GM12878 (cell line): ENCODE measurements around the gene SLC35G1.

Source experiments
- EZH2 ChIP-seq: IDR thresholded peaks from 2 replicates; pipeline ENCODE4 v1.6.1; 2012; ENCODE audit warnings: low read depth, mild to moderate bottlenecking, control low read depth, inconsistent platforms, low read length, borderline replicate concordance; ENCODE audit not compliant: control insufficient read depth
- GABPA ChIP-seq: IDR thresholded peaks from 2 replicates; pipeline ENCODE4 v1.6.1; 2014; ENCODE audit warnings: antibody characterized with exemption, low read depth, mild to moderate bottlenecking, inconsistent platforms
- MTA3 ChIP-seq: IDR thresholded peaks from 2 replicates; pipeline ENCODE4 v1.6.1; 2012; ENCODE audit warnings: low read length, inconsistent platforms, borderline replicate concordance
- MXI1 ChIP-seq: fragments of 150-350 bp; IDR thresholded peaks from 2 replicates; pipeline ENCODE4 v1.6.1; 2011; ENCODE audit warnings: low read depth, mild to moderate bottlenecking, inconsistent platforms, low read length, improper control_type of control experiment
- MYC ChIP-seq: IDR thresholded peaks from 2 replicates; pipeline ENCODE4 v1.6.1; 2011; ENCODE audit warnings: mild to moderate bottlenecking, low read length, moderate library complexity, inconsistent platforms; ENCODE audit not compliant: insufficient read depth, insufficient replicate concordance, insufficient read length, severe bottlenecking
- NBN ChIP-seq: fragments of 450-650 bp; IDR thresholded peaks from 2 replicates; pipeline ENCODE4 v1.6.1; 2016
- NFXL1 ChIP-seq: fragments of 450-650 bp; IDR thresholded peaks from 2 replicates; pipeline ENCODE4 v1.6.1; 2017; ENCODE audit warnings: antibody characterized with exemption, mild to moderate bottlenecking, borderline replicate concordance
- NR2C1 ChIP-seq: fragments of 450-650 bp; IDR thresholded peaks from 2 replicates; pipeline ENCODE4 v1.6.1; 2017; ENCODE audit warnings: antibody characterized with exemption, mild to moderate bottlenecking, moderate library complexity
- POLR2A ChIP-seq: IDR thresholded peaks from 2 replicates; pipeline ENCODE4 v1.6.1; 2011; ENCODE audit warnings: low read depth, mild to moderate bottlenecking, low read length
- POLR2AphosphoS5 ChIP-seq: IDR thresholded peaks from 2 replicates; pipeline ENCODE4 v1.6.1; 2011; ENCODE audit warnings: mild to moderate bottlenecking, low read length, inconsistent platforms
- SMARCA5 ChIP-seq: fragments of 450-650 bp; IDR thresholded peaks from 2 replicates; pipeline ENCODE4 v1.6.1; 2017; ENCODE audit warnings: mild to moderate bottlenecking
- TCF3 ChIP-seq: IDR thresholded peaks from 2 replicates; pipeline ENCODE4 v1.6.1; 2012; ENCODE audit warnings: low read depth, mild to moderate bottlenecking, low read length, borderline replicate concordance; ENCODE audit not compliant: insufficient read depth
- ZNF24 ChIP-seq: fragments of 450-650 bp; IDR thresholded peaks from 2 replicates; pipeline ENCODE4 v1.6.1; 2017; ENCODE audit warnings: antibody characterized with exemption, mild to moderate bottlenecking
- TF ChIP-seq, protein P1 (sequence below): fragments of 450-650 bp; formaldehyde crosslinking; IDR thresholded peaks from 2 replicates; pipeline ENCODE4 v1.5.0; 2022; ENCODE audit warnings: mild to moderate bottlenecking, missing genetic modification characterization

DNA sequence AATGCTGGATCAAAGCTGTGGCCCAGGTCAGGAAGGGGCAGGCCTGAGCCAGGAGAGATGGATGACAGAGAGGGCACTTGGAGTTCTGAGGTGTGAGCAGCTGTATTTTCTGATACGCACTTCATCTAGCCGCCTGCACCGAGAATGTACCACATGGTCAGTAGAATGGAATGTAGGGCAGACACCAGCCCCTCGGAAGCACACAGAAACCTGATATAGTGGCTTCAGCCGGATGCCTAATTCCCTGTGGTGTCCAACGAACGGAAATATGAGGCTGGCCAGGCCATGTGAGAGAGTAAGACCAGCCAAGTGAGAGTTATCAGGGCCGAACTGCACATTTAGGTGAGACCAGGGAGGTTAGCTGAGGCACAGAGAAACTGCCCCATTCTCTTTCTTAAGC, 53.3 kb downstream of the SLC35G1 start:
- TF ChIP-seq GABPA (no peak), POLR2A (no peak), MYC (no peak), TCF3 (no peak), SMARCA5 (no peak), NR2C1 (no peak), POLR2AphosphoS5 (no peak), MXI1 (no peak), EZH2 (no peak), NFXL1 (no peak), NBN (no peak), ZNF24 (no peak), MTA3 (no peak)
- TF ChIP-seq, protein P1, sequence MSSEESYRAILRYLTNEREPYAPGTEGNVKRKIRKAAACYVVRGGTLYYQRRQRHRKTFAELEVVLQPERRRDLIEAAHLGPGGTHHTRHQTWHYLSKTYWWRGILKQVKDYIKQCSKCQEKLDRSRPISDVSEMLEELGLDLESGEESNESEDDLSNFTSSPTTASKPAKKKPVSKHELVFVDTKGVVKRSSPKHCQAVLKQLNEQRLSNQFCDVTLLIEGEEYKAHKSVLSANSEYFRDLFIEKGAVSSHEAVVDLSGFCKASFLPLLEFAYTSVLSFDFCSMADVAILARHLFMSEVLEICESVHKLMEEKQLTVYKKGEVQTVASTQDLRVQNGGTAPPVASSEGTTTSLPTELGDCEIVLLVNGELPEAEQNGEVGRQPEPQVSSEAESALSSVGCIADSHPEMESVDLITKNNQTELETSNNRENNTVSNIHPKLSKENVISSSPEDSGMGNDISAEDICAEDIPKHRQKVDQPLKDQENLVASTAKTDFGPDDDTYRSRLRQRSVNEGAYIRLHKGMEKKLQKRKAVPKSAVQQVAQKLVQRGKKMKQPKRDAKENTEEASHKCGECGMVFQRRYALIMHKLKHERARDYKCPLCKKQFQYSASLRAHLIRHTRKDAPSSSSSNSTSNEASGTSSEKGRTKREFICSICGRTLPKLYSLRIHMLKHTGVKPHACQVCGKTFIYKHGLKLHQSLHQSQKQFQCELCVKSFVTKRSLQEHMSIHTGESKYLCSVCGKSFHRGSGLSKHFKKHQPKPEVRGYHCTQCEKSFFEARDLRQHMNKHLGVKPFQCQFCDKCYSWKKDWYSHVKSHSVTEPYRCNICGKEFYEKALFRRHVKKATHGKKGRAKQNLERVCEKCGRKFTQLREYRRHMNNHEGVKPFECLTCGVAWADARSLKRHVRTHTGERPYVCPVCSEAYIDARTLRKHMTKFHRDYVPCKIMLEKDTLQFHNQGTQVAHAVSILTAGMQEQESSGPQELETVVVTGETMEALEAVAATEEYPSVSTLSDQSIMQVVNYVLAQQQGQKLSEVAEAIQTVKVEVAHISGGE, result no peak
